ENCODE results near the gene CDKN3.
A peak's percentile ranks its signal among the peaks of the same experiment; 100 is the strongest.
"Not testable (repeated sequence)": the region's sequence is repeated elsewhere in the genome, so short reads cannot be mapped to it uniquely, and the experiment has no call there.

CDKN3 gene

DNA sequence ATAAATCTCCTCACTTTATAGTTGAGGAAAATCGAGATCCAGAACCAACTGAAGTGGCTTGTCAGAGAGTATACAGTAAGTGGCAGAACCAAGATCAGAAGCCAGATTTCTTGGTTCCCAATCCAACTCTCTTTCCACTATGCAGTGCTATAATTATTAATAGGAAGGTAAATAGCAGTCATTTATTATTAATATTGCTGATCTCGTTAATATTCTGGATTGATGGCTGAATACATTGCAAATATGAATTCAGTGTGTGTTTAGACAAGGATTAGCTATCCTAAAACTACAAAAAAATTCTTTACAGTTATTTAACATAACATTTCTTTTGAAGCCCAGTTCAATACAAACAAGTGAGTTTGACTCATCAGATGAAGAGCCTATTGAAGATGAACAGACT, 2.8 kb downstream of the CDKN3 start:
- TF ChIP-seq, protein P1, sequence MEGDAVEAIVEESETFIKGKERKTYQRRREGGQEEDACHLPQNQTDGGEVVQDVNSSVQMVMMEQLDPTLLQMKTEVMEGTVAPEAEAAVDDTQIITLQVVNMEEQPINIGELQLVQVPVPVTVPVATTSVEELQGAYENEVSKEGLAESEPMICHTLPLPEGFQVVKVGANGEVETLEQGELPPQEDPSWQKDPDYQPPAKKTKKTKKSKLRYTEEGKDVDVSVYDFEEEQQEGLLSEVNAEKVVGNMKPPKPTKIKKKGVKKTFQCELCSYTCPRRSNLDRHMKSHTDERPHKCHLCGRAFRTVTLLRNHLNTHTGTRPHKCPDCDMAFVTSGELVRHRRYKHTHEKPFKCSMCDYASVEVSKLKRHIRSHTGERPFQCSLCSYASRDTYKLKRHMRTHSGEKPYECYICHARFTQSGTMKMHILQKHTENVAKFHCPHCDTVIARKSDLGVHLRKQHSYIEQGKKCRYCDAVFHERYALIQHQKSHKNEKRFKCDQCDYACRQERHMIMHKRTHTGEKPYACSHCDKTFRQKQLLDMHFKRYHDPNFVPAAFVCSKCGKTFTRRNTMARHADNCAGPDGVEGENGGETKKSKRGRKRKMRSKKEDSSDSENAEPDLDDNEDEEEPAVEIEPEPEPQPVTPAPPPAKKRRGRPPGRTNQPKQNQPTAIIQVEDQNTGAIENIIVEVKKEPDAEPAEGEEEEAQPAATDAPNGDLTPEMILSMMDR (conservative IDR thresholded peaks at IDR 0.05; ENCODE audit: low read length), result no peak
- no peak for DNase-seq (ENCODE audit: low read depth)
- H3K4me3 ChIP-seq (ENCODE audit: low read length), result no peak overlapping the region

DNA sequence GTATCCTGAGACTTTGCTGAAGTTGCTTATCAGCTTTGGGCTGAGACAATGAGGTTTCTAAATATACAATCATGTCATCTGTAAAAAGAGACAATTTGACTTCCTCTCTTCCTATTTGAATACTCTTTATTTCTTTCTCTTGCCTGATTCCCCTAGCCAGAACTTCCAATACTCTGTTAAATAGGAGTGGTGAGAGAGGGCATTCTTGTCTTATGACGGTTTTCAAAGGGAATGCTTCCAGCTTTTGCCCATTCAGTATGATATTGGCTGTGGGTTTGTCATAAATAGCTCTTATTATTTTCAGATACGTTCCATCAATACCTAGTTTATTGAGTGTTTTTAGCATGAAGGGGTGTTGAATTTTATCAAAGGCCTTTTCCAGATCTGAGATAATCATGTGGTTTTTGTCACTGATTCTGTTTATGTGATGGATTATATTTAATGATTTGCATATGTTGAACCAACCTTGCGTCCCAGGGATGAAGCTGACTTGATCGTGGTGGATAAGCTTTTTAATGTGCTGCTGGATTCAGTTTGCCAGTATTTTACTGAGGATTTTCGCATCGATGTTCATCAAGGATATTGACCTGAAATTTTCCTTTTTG, 6.7 kb downstream of the CDKN3 start:
- not testable (repeated sequence) for H3K4me3 ChIP-seq (ENCODE audit: low read length)

DNA sequence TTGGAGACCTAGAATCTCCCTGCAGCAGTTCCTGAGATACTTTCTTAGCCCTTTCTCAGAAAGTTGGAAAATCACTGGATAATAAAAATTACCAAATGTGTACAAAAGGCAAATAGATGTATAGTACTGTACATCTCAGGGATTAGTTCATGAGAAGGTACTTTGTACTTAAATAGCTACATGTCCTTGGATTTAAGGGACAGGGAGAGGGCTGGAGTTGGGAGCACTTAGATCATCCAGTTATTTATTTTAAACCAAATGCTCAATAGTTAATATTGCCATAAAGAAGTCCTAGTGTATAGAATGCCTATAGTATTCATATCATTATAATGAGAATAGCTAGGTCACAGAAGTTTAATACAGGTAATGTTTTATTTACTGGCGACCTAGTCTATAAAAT, 13.4 kb downstream of the CDKN3 start:
- DNase-seq (ENCODE audit: low read depth), result no peak
- H3K4me3 ChIP-seq (ENCODE audit: low read length), result no peak overlapping the region
- TF ChIP-seq, protein P1 (conservative IDR thresholded peaks at IDR 0.05; ENCODE audit: low read length), result no peak

More for the DNA sequence above, 6.7 kb downstream of the CDKN3 start:
- DNase-seq (ENCODE audit: low read depth), result peak; percentile 51

DNA sequence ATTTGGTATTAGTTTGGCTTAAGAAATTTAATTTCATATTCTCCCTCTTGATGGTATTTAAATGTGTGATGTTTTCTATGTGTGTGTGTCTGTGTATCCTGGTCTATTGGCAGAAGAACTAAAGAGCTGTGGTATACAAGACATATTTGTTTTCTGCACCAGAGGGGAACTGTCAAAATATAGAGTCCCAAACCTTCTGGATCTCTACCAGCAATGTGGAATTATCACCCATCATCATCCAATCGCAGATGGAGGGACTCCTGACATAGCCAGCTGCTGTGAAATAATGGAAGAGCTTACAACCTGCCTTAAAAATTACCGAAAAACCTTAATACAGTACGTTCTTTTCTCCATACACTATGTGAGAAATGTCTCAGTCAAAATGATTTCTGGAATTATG, 14.6 kb downstream of the CDKN3 start:
- no peak for DNase-seq (ENCODE audit: low read depth)
- no peak overlapping the region for H3K4me3 ChIP-seq (ENCODE audit: low read length)
- TF ChIP-seq, protein P1 (conservative IDR thresholded peaks at IDR 0.05; ENCODE audit: low read length), result no peak

DNA sequence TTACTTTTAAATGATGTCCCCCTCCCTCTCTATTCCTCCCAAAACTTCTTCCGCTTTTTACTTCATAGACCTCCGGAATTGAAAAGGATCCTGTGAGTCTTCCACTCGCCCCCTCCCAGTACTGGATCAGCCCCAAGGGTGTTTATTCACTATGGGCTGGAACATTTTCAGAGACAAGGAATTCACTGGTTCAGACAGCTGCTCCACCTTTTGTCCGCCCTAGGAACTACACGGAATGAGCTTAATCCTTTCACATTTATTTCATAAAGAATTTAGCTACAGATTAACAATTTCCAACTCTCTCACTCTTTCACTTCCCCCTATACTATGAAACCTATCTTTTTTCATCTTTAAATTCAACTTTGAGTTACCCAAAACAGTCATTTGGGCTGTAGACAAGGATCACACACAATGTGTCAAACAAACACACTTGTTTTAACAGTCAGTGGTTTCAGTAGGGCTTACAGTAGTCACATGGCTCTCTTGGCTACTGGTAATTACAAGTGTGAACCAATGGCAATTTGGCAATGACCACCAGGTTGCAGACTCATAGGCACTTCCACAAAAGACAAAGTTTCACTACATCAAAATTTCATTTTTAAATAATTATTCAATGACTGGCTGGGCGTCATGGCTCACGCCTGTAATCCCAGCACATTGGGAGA, 23.8 kb downstream of the CDKN3 start:
- TF ChIP-seq, protein P1 (conservative IDR thresholded peaks at IDR 0.05; ENCODE audit: low read length), result peak; percentile 81
- DNase-seq (ENCODE audit: low read depth), result peak; percentile 51
- H3K4me3 ChIP-seq (ENCODE audit: low read length), result no peak overlapping the region

DNA sequence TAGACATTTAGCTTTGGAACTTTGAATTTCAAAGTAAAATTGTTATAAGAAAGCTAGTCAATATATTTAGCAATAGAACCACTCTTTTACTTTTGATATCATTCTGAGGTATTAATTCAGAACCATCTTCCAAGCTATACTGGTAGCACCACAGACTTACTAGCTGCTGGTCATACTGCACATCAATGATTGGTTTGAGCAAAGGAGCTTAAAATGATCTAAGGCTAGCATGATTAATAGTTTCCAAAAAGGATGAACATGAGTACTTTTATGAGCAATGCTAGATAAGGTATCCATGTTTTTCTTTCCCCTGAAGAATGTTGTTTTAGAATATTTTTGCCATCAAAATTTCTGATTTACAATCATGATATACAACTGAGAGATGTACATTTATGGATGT, 27.2 kb downstream of the CDKN3 start:
- TF ChIP-seq, protein P1 (conservative IDR thresholded peaks at IDR 0.05; ENCODE audit: low read length), result no peak
- no peak for DNase-seq (ENCODE audit: low read depth)
- no peak overlapping the region for H3K4me3 ChIP-seq (ENCODE audit: low read length)

DNA sequence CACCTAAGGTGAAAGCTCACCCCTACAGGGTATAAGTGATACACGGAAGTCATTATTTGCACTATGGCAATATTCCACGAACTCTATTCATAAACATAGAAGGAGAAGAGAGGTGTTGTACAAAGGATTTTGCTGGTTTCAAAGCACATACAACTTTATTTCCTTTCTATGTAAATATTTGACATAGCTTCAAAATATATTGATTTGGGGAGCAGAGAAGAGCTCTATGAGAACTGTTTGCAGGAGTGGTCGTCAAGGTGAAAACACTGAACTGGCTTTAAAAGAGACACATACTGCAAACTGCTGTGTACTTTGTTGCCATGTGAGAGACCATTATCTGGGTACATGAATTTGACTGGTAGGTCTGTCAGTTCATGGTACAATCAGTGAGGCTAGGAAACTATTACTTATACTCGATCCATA, 27.7 kb downstream of the CDKN3 start:
- TF ChIP-seq, protein P1 (conservative IDR thresholded peaks at IDR 0.05; ENCODE audit: low read length), result no peak
- DNase-seq (ENCODE audit: low read depth), result no peak
- H3K4me3 ChIP-seq (ENCODE audit: low read length), result no peak overlapping the region

Data from AG10803 (cell line).